Stimulated activated CD4-positive, alpha-beta T cell treated with anti-CD3 and anti-CD28 coated beads, Interleukin-15, amount 100 ng/mL, for 1 hour (primary cell): ENCODE data around the gene PCDHA4.
"Not testable (repeated sequence)": the region's sequence is repeated elsewhere in the genome, so short reads cannot be mapped to it uniquely, and the experiment has no call there.

Experiments
- DNase-seq, 2 donors: peaks; one replicate each; pipeline ENCODE4 v3.0.0-alpha.2; 2020; ENCODE audit warnings: low read depth in 1 of 2, low spot score in 1 of 2

PCDHA4 gene

GRCh38 chr5:140821375-140822280 lies 14.8 kb downstream of the PCDHA4 start, which contains the start of gene PCDHA5:
Gene PCDHA5, plus strand, starts transcription at chr5:140821613.
- no peak for DNase-seq

- DNase-seq, result no peak
These were observed 15.4 kb downstream of the PCDHA4 start for GRCh38 chr5:140822281-140822629.

- DNase-seq, result not testable (repeated sequence)
These were observed 16.1 kb downstream of the PCDHA4 start for GRCh38 chr5:140822969-140823368.

- no peak for DNase-seq
These were observed 16.6 kb downstream of the PCDHA4 start for GRCh38 chr5:140823475-140823874.

GRCh38 chr5:140827704-140828361 lies 21.0 kb downstream of the PCDHA4 start, which contains the start of gene PCDHA6:
Gene PCDHA6, plus strand, starts transcription at chr5:140827960. Its CDS starts 132 bp downstream, at chr5:140828092.
- DNase-seq, result no peak

GRCh38 chr5:140828362-140828737 lies 21.5 kb downstream of the PCDHA4 start:
- no peak for DNase-seq

- not testable (repeated sequence) for DNase-seq
These were observed 22.9 kb downstream of the PCDHA4 start for GRCh38 chr5:140829511-140830501.

- no peak for DNase-seq
These were observed 27.1 kb downstream of the PCDHA4 start, which contains the start of gene PCDHA7 for GRCh38 chr5:140833993-140834392. Gene PCDHA7, plus strand, starts transcription at chr5:140834269. Its CDS starts 115 bp downstream, at chr5:140834384.

GRCh38 chr5:140834439-140835008 lies 27.7 kb downstream of the PCDHA4 start:
- DNase-seq, result not testable (repeated sequence)

- DNase-seq, result no peak
These were observed 29.0 kb downstream of the PCDHA4 start for GRCh38 chr5:140835622-140836510.

GRCh38 chr5:140840978-140841962 lies 34.4 kb downstream of the PCDHA4 start, which contains the start of gene PCDHA8:
Gene PCDHA8, plus strand, starts transcription at chr5:140841187. Its CDS starts 135 bp downstream, at chr5:140841322.
- no peak for DNase-seq

GRCh38 chr5:140842798-140843733 lies 36.2 kb downstream of the PCDHA4 start:
- DNase-seq, result no peak

GRCh38 chr5:140848139-140849102 lies 41.6 kb downstream of the PCDHA4 start, which contains the start of gene PCDHA9:
Gene PCDHA9, plus strand, starts transcription at chr5:140848382. Its CDS starts 114 bp downstream, at chr5:140848496.
- DNase-seq, result not testable (repeated sequence)

- DNase-seq, result not testable (repeated sequence)
These were observed 43.2 kb downstream of the PCDHA4 start for GRCh38 chr5:140849831-140850634.
